ENCODE results near the gene PAX5.

- TF ChIP-seq CTCF (IDR thresholded peaks at IDR 0.05) (no peak), POLR2A (IDR thresholded peaks at IDR 0.05) (no peak)
Measured at GRCh38 chr9:36828611-36829013, 205.5 kb downstream of the PAX5 start.
